WI38 (cell line): ENCODE results near the gene RBPJ.

Experiments used
- H3K4me3 ChIP-seq: 2 replicates; pipeline ENCODE4 v1.5.1; 2011; ENCODE audit warnings: low read depth, mild to moderate bottlenecking, control low read depth, low read length
- CTCF ChIP-seq: IDR thresholded peaks from 2 replicates; pipeline ENCODE4 v1.5.1; 2012; ENCODE audit warnings: low read depth, mild to moderate bottlenecking, control low read depth, low read length

The RBPJ gene

GRCh38 chr4:26372525-26373172 lies 51.8 kb downstream of the RBPJ start:
- TF ChIP-seq CTCF: no peak
- H3K4me3 ChIP-seq: no peak overlapping the region

- TF ChIP-seq CTCF: no peak
- no peak overlapping the region for H3K4me3 ChIP-seq
These were observed 54.7 kb downstream of the RBPJ start for GRCh38 chr4:26375551-26375950.

GRCh38 chr4:26377328-26378311 lies 56.8 kb downstream of the RBPJ start:
- no peak for TF ChIP-seq CTCF
- no peak overlapping the region for H3K4me3 ChIP-seq

- H3K4me3 ChIP-seq: no peak overlapping the region
- no peak for TF ChIP-seq CTCF
These were observed 59.0 kb downstream of the RBPJ start for GRCh38 chr4:26379837-26380236.

GRCh38 chr4:26380740-26381139 lies 59.9 kb downstream of the RBPJ start:
- TF ChIP-seq CTCF: no peak
- no peak overlapping the region for H3K4me3 ChIP-seq

GRCh38 chr4:26384380-26385057 lies 63.7 kb downstream of the RBPJ start:
- no peak for TF ChIP-seq CTCF
- no peak overlapping the region for H3K4me3 ChIP-seq
